Neural cell (in vitro differentiated cells): ENCODE measurements around the gene CNTNAP2. TPM values are rescaled to one million over a fixed set of nuclear protein-coding genes. Genes with fewer than 3 reads are reported as not detected.

Experiments used
- H2AFZ ChIP-seq: fragments of 200-600, 300-800 bp; sonication (generic), shearing (Covaris generic); 2 replicates; pipeline ENCODE4 v1.6.0; 2014; ENCODE audit warnings: low read depth, mild to moderate bottlenecking, antibody characterized with exemption, low read length, moderate library complexity
- H3F3A ChIP-seq: fragments of 200-600 bp; shearing (Covaris generic); 2 replicates; pipeline ENCODE4 v1.6.1; 2016; ENCODE audit warnings: mild to moderate bottlenecking, moderate library complexity, mixed read lengths, antibody characterized with exemption, low read length; ENCODE audit not compliant: insufficient read depth, poor library complexity, severe bottlenecking
- H3K27ac ChIP-seq: fragments of 200-600, 300-800 bp; sonication (generic), shearing (Covaris generic); 2 replicates; pipeline ENCODE4 v1.5.1; 2014; ENCODE audit warnings: mild to moderate bottlenecking, low read length, moderate library complexity
- H3K27me3 ChIP-seq: fragments of 300-800, 200-600 bp; sonication (generic), shearing (Covaris generic); 2 replicates; pipeline ENCODE4 v1.6.0; 2014; ENCODE audit warnings: mild to moderate bottlenecking, low read depth, low read length, moderate library complexity; ENCODE audit not compliant: insufficient read depth
- H3K36me3 ChIP-seq: fragments of 300-800, 200-600 bp; sonication (generic), shearing (Covaris generic); 2 replicates; pipeline ENCODE4 v1.5.1; 2014; ENCODE audit warnings: mild to moderate bottlenecking, antibody characterized with exemption, low read length, moderate library complexity; ENCODE audit not compliant: insufficient read depth
- H3K4me2 ChIP-seq: fragments of 300-800, 200-600 bp; sonication (generic), shearing (Covaris generic); 2 replicates; pipeline ENCODE4 v1.6.0; 2014; ENCODE audit warnings: mild to moderate bottlenecking, low read length
- H3K4me3 ChIP-seq: fragments of 300-800, 200-600 bp; sonication (generic), shearing (Covaris generic); 2 replicates; pipeline ENCODE4 v1.5.1; 2014; ENCODE audit warnings: mild to moderate bottlenecking, low read length, moderate library complexity
- H3K79me2 ChIP-seq: fragments of 200-600 bp; shearing (Covaris generic); replicated peaks from 2 replicates; pipeline ENCODE4 v1.6.0; 2014; ENCODE audit warnings: mild to moderate bottlenecking, low read length, moderate library complexity; ENCODE audit not compliant: insufficient read depth
- H3K9ac ChIP-seq: fragments of 300-800, 200-600 bp; sonication (generic), shearing (Covaris generic); 2 replicates; pipeline ENCODE4 v1.6.1; 2016; ENCODE audit warnings: mild to moderate bottlenecking, low read length, mixed read lengths
- H3K9me2 ChIP-seq: fragments of 200-600 bp; shearing (Covaris generic); 2 replicates; pipeline ENCODE4 v1.6.1; 2016; ENCODE audit warnings: mild to moderate bottlenecking, low read length, mixed read lengths; ENCODE audit not compliant: insufficient read depth
- H3K9me3 ChIP-seq: fragments of 200-600, 300-800 bp; sonication (generic), shearing (Covaris generic); 2 replicates; pipeline ENCODE4 v1.6.1; 2016; ENCODE audit warnings: mild to moderate bottlenecking, mixed run types, low read length, moderate library complexity, mixed read lengths
- H4K20me1 ChIP-seq: fragments of 200-600 bp; shearing (Covaris generic); 2 replicates; pipeline ENCODE4 v1.6.1; 2016; ENCODE audit warnings: mild to moderate bottlenecking, mixed run types; ENCODE audit not compliant: insufficient read depth
- CTCF ChIP-seq: fragments of 450-650 bp; IDR thresholded peaks from 2 replicates; pipeline ENCODE4 v1.5.1; 2014; ENCODE audit warnings: antibody characterized with exemption, mild to moderate bottlenecking, moderate library complexity; ENCODE audit not compliant: poor library complexity, severe bottlenecking
- EZH2 ChIP-seq: fragments of 200-600, 300-800 bp; shearing (Covaris generic), sonication (generic); IDR thresholded peaks from 2 replicates; pipeline ENCODE4 v1.6.1; 2014; ENCODE audit warnings: antibody characterized with exemption, low read length, borderline replicate concordance, mild to moderate bottlenecking; ENCODE audit not compliant: insufficient read depth, poor library complexity, severe bottlenecking
- MXI1 ChIP-seq: fragments of 450-650 bp; conservative IDR thresholded peaks from 2 replicates; pipeline ENCODE4 v1.6.1; 2014; ENCODE audit warnings: antibody characterized with exemption, mild to moderate bottlenecking; ENCODE audit not compliant: poor library complexity, severe bottlenecking
- POLR2AphosphoS5 ChIP-seq: IDR thresholded peaks from 2 replicates; pipeline ENCODE4 v1.6.1; 2012
- RAD21 ChIP-seq: fragments of 450-650 bp; conservative IDR thresholded peaks from 2 replicates; pipeline ENCODE4 v1.6.1; 2014; ENCODE audit warnings: antibody characterized with exemption, mild to moderate bottlenecking, moderate library complexity
- REST ChIP-seq: IDR thresholded peaks from 2 replicates; pipeline ENCODE4 v1.6.1; 2012; ENCODE audit warnings: borderline replicate concordance
- SMC3 ChIP-seq: fragments of 450-650 bp; conservative IDR thresholded peaks from 2 replicates; pipeline ENCODE4 v1.6.1; 2014; ENCODE audit warnings: antibody characterized with exemption, mild to moderate bottlenecking, moderate library complexity; ENCODE audit not compliant: poor library complexity
- TAF1 ChIP-seq: IDR thresholded peaks from 2 replicates; pipeline ENCODE4 v1.6.1; 2012; ENCODE audit warnings: low read depth
- polyA plus RNA-seq: library from polyadenylated mRNA; depleted of rRNA; stranded (reverse); fragments of >200 nt; gene quantifications from 2 replicates; pipeline ENCODE4 v1.2.3, GENCODE V29; 2014

The CNTNAP2 gene
- polyA plus RNA-seq, 1 donor from 2014 or later = 276 TPM

- Histone ChIP-seq H2AFZ (no peak overlapping the region), H3K4me3 (no peak overlapping the region), H3K9ac (no peak overlapping the region), H3K27ac (no peak overlapping the region), H3K9me3 (no peaks in the 10 kb centered on the region), H3K9me2 (no peaks in the 10 kb centered on the region), H4K20me1 (no peaks in the 10 kb centered on the region), H3K4me2 (no peak overlapping the region), H3K79me2 (no peaks in the 10 kb centered on the region), H3K27me3 (no peaks in the 10 kb centered on the region), H3K36me3 (no peaks in the 10 kb centered on the region), H3F3A (no peaks in the 10 kb centered on the region)
- TF ChIP-seq EZH2 (no peak), RAD21 (no peak), POLR2AphosphoS5 (no peak), REST (no peak), TAF1 (no peak), SMC3 (no peak), MXI1 (no peak)
Observed at GRCh38 chr7:148093375-148094166, 1977.0 kb downstream of the CNTNAP2 start.

- Histone ChIP-seq H3K36me3 (no peaks in the 10 kb centered on the region), H3K4me2 (no peak overlapping the region), H3K27me3 (no peaks in the 10 kb centered on the region), H3K4me3 (no peak overlapping the region), H3K9me3 (no peaks in the 10 kb centered on the region), H3K27ac (no peak overlapping the region), H3K9ac (no peak overlapping the region), H3K79me2 (no peaks in the 10 kb centered on the region), H3K9me2 (no peaks in the 10 kb centered on the region), H3F3A (no peaks in the 10 kb centered on the region), H4K20me1 (no peaks in the 10 kb centered on the region), H2AFZ (no peak overlapping the region)
- TF ChIP-seq CTCF = no peak
- no peak for TF ChIP-seq TAF1
- no peak for TF ChIP-seq RAD21
Observed at GRCh38 chr7:148095066-148095465, 1978.5 kb downstream of the CNTNAP2 start.
